T-helper 1 cell (primary cell): ENCODE measurements around the gene DDTL.
"Not testable (repeated sequence)": the region's sequence is repeated elsewhere in the genome, so short reads cannot be mapped to it uniquely, and the experiment has no call there.

Experiments
- DNase-seq, 5 donors: peaks; one replicate each; pipeline ENCODE4 v3.0.0-alpha.2; 2012 to 2020

The DDTL gene

GRCh38 chr22:23970816-23971486 lies 4.3 kb downstream of the DDTL start:
- no peak for DNase-seq

- not testable (repeated sequence) for DNase-seq
Measured at GRCh38 chr22:23971927-23972326, 5.2 kb downstream of the DDTL start.

GRCh38 chr22:23974345-23974744 lies 7.7 kb downstream of the DDTL start, which contains the start of gene DDT:
Gene DDT (minus strand): TSS chr22:23974441. CDS start chr22:23974414, 27 bp downstream.
- not testable (repeated sequence) for DNase-seq

GRCh38 chr22:23974836-23975352 lies 8.2 kb downstream of the DDTL start:
- not testable (repeated sequence) for DNase-seq

- DNase-seq, result not testable (repeated sequence)
Measured at GRCh38 chr22:23977304-23977703, 10.6 kb downstream of the DDTL start.

- DNase-seq, result not testable (repeated sequence)
Measured at GRCh38 chr22:23979557-23980240, 13.0 kb downstream of the DDTL start, which contains the start of gene GSTT2. Gene GSTT2 (plus strand): TSS chr22:23980134.

GRCh38 chr22:23980567-23980966 lies 13.9 kb downstream of the DDTL start:
- not testable (repeated sequence) for DNase-seq

- peak in 3 of 5 donors; percentile 15 to 53 (median 16) for DNase-seq
Measured at GRCh38 chr22:23984430-23984829, 17.7 kb downstream of the DDTL start.

GRCh38 chr22:23986089-23986488 lies 19.4 kb downstream of the DDTL start:
- DNase-seq, result peak in 1 of 5 donors; percentile 0

- not testable (repeated sequence) for DNase-seq
Measured at GRCh38 chr22:23986538-23987178, 20.0 kb downstream of the DDTL start.

- peak in 1 of 5 donors; percentile 0 for DNase-seq
Measured at GRCh38 chr22:23989583-23990244, 23.0 kb downstream of the DDTL start.

- DNase-seq, result not testable (repeated sequence)
Measured at GRCh38 chr22:23993080-23993479, 26.4 kb downstream of the DDTL start.

- not testable (repeated sequence) for DNase-seq
Measured at GRCh38 chr22:23993581-23994177, 27.0 kb downstream of the DDTL start.

GRCh38 chr22:23997092-23997491 lies 30.4 kb downstream of the DDTL start:
- DNase-seq, result no peak

GRCh38 chr22:23999779-24000178 lies 33.1 kb downstream of the DDTL start:
- DNase-seq, result not testable (repeated sequence)

- no peak for DNase-seq
Measured at GRCh38 chr22:24001314-24001713, 34.6 kb downstream of the DDTL start.

- no peak for DNase-seq
Measured at GRCh38 chr22:24002272-24002671, 35.6 kb downstream of the DDTL start.

- DNase-seq, result no peak
Measured at GRCh38 chr22:24002851-24003250, 36.2 kb downstream of the DDTL start.

- no peak for DNase-seq
Measured at GRCh38 chr22:24003887-24004286, 37.2 kb downstream of the DDTL start.

- DNase-seq, result no peak
Measured at GRCh38 chr22:24005201-24005600, 38.5 kb downstream of the DDTL start, which contains the start of gene GSTT4. Gene GSTT4 (minus strand): TSS chr22:24005453. CDS start chr22:24005356, 97 bp downstream.

- no peak for DNase-seq
Measured at GRCh38 chr22:24006207-24006913, 39.7 kb downstream of the DDTL start.

- DNase-seq, result no peak
Measured at GRCh38 chr22:24006914-24007214, 40.2 kb downstream of the DDTL start.
